D721Med (cell line): ENCODE results near the gene HJV.

Experiments used
- DNase-seq: peaks from one replicate; pipeline ENCODE4 v3.0.0; 2011; ENCODE audit warnings: low spot score; ENCODE audit not compliant: insufficient read length
- FAIRE-seq: peaks from 2 replicates; lab custom pipeline; 2011; peaks lifted over from hg19 to GRCh38; lab: Jason Lieb, UNC
- TF ChIP-seq, protein P1 (sequence below): IDR thresholded peaks from 2 replicates; pipeline ENCODE4 v1.5.1; 2012; ENCODE audit warnings: mild to moderate bottlenecking, control low read depth; ENCODE audit not compliant: insufficient read depth; ENCODE audit errors: missing control alignments

Gene HJV

DNA sequence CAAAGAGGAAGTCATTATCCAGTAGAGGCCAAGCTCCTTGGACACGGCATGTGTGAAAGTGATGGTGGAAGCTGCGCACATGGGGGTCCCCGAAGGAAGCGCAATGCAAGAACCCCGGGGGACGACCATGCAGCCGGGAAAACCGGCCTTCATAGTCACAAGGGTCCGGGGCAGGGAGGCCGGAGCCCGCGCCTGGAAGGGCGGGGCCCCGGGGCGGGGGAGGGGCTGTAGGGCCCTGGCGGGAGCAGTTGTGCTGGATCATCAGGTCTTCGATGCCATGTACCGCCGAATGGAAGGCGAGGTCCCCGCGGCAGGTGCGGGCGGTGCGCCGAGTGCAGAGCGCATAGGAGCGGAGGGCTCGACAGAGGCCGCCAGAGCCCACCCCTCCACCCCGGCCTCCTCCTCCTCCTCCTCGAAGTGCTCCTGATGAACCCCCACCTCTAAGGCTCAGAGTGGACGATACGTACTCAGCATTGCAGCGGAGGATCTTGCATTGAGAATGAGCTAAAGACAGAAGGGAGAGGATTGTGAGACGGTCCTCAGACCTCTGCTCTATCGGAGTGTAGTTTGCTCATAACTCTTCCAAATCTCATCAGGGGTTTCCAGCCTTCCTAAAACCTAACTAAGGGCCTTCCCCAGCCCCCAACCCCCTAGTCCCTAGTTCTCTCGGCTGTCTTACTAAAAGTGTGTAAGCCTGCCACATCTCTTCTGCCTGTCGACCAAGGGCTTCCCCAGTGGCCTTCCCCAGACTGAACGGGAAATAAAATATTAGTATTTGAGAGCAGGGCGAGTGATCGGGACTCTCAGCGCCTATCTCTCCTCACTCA is 2.1 kb downstream of the HJV start:
- FAIRE-seq = no peak
- DNase-seq = no peak
- TF ChIP-seq, protein P1, sequence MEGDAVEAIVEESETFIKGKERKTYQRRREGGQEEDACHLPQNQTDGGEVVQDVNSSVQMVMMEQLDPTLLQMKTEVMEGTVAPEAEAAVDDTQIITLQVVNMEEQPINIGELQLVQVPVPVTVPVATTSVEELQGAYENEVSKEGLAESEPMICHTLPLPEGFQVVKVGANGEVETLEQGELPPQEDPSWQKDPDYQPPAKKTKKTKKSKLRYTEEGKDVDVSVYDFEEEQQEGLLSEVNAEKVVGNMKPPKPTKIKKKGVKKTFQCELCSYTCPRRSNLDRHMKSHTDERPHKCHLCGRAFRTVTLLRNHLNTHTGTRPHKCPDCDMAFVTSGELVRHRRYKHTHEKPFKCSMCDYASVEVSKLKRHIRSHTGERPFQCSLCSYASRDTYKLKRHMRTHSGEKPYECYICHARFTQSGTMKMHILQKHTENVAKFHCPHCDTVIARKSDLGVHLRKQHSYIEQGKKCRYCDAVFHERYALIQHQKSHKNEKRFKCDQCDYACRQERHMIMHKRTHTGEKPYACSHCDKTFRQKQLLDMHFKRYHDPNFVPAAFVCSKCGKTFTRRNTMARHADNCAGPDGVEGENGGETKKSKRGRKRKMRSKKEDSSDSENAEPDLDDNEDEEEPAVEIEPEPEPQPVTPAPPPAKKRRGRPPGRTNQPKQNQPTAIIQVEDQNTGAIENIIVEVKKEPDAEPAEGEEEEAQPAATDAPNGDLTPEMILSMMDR = no peak

DNA sequence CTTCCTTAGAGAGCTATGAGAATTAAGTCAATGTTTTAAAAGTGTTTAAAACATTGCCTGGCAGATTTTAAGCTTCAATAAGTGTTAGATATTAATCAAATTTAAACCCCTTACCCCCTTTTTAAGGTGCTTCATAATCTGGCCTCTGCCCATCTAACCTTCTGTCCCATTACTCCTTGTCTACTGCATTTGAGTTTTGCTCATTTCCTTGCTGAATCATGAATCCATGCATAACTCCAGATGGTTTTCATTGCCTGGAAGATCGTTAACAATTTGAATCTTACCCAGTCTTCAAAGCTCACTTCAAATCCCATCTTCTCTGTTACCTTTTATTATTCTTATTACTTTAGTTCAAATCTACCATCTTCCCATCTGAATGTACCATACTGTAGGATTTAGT is 4.6 kb downstream of the HJV start:
- TF ChIP-seq, protein P1 = no peak
- FAIRE-seq (no peak), DNase-seq (no peak)

DNA sequence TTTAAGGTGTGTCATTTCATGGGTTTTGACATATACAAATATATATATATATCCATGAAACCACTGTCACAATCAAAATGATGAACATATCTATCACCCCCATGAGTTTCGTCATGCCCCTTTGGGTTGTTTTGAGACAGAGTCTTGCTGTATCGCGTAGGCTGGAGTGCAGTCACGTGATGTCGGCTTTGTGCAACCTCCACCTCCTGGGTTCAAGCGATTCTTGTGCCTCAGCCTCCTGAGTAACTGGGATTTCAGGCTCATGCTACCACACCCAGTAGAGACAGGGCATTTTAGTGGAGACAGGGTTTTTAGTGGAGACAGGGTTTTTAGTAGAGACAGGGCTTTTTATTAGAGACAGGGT is 8.0 kb downstream of the HJV start:
- no peak for FAIRE-seq
- DNase-seq = no peak
- TF ChIP-seq, protein P1 = no peak

DNA sequence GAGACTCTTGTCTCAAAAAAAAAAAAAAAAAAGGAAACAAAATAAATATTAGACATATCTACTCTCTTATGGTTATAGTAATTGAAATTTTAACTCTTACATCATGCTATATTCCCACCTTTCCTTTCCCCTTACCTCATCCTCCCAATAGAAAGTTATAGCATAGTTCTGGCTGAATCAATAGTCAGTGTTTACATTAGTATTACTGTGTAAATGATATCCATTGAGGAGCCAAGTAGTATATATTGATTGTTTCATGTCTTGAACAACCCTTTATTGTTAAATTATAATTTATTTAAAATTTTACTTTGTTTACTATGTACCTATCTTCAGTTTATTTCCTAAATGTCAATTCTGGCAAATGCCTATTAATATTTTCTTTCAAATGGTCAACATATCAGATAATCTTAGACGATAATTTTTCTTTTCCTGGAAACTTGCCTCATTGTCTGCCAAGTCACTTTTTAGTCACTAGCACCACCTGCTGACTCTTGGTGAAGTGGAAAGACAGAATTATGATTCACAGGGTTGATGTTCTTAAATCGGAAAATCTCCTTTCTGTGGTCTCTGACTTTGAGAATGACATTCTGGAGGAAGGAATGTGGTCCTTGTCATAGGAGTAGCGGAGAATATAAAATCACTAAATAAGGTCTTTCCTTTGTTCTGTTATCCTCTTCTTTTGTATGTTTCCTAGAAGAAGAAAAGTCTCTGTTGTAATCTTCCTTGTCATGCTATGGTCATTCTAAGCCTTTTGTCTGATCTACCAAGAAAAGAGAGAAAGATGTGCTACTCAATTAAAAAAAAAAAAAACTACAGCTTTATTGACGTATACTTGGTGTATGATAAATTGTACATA is 8.6 kb downstream of the HJV start:
- DNase-seq (no peak), FAIRE-seq (peak; percentile 87)
- TF ChIP-seq, protein P1 = peak; percentile 100

DNA sequence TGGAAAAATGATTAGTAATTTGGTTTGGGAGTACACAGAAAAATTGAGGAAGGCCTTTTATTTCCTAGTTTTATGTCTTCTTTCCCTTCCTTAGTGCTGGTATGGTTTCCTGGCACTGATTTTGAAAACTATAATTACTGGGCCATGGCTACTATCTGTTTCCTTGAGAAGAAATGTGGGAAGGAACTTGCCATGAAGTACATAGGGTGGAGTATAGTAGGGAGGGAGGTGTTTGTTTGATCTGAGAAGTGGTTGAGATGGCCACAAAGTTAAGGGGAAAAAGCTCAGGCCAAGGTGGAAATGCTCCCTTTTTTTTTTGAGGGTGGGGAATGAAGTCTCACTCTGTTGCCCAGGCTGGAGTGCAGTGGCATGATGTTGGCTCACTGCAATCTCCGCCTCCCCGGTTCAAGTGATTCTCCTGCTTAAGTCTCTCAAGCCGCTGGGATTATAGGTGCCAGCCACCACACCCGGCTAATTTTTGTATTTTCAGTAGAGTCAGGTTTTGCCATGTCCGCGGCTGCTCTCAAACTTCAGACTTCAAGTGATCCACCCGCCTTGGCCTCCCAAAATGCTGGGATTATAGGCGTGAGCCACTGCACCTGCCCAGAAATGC is 11.3 kb downstream of the HJV start:
- no peak for FAIRE-seq
- no peak for DNase-seq
- TF ChIP-seq, protein P1 = no peak

DNA sequence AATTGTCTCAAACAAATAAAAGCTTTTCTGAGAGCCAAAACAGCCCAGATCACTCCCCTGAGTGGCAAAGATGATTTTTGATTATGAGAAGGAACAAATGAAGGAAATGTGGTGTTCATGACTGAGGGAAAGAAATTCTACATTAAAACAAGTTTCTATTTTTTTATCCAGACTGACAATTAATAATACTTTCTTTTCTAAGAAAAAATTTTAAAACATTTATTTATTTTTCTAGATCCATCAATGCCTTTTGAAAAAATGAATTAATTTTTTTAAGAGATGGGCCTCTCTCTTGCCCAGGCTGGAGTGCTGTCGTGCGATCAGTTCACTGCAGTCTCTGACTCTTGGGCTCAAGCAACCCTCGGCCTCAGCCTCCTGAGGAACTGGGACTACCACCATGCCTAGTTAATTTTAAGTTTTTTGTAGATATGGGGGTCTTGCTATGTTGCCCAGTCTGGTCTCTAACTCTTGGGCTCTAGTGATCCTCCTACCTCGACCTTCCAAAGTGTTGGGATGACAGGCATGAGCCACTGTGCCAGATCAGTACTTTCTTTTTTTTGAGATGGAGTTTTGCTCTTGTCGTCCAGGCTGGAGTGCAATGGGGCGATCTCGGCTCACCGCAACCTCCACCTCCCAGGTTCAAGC is 13.9 kb downstream of the HJV start:
- FAIRE-seq = no peak
- DNase-seq = no peak
- TF ChIP-seq, protein P1 = no peak
